SK-N-SH treated with all-trans-retinoic acid at 6 μM for 48 hours (cell line): ENCODE measurements around the gene AQP5.

ENCODE experiments used
- ATAC-seq: fragments of 200-7000 bp; cut with Tn5 transposase; 3 replicates; pipeline ENCODE4 v1.9.1; 2020; ENCODE audit warnings: mild to moderate bottlenecking, moderate library complexity
- ARNTL ChIP-seq: fragments of 450-650 bp; formaldehyde crosslinking; IDR thresholded peaks from 2 replicates; pipeline ENCODE4 v1.5.0; 2020; ENCODE audit warnings: low read depth, mild to moderate bottlenecking, moderate library complexity, borderline replicate concordance
- BACH2 ChIP-seq: fragments of 250-450 bp; sonication (Bioruptor Pico); IDR thresholded peaks from 2 replicates; pipeline ENCODE4 v1.9.0; 2021; ENCODE audit warnings: mild to moderate bottlenecking, borderline replicate concordance
- CSDC2 ChIP-seq: fragments of 250-450 bp; sonication (Bioruptor Pico); IDR thresholded peaks from 2 replicates; pipeline ENCODE4 v1.5.0; 2020; ENCODE audit warnings: mild to moderate bottlenecking, moderate library complexity
- ESRRG ChIP-seq: fragments of 250-450 bp; sonication (Bioruptor Pico); IDR thresholded peaks from 2 replicates; pipeline ENCODE4 v1.6.1; 2021; ENCODE audit warnings: mild to moderate bottlenecking
- GLIS3 ChIP-seq: fragments of 250-450 bp; sonication (Bioruptor Pico); IDR thresholded peaks from 2 replicates; pipeline ENCODE4 v1.5.0; 2020; ENCODE audit warnings: mild to moderate bottlenecking, moderate library complexity
- ISL1 ChIP-seq: fragments of 250-450 bp; sonication (Bioruptor Pico); IDR thresholded peaks from 2 replicates; pipeline ENCODE4 v2.1.2; 2022; ENCODE audit warnings: mild to moderate bottlenecking, moderate library complexity
- OSR1 ChIP-seq: fragments of 250-450 bp; sonication (Bioruptor Pico); IDR thresholded peaks from 2 replicates; pipeline ENCODE4 v1.8.0; 2022; ENCODE audit warnings: moderate library complexity, mild to moderate bottlenecking, inconsistent platforms
- PPARA ChIP-seq: fragments of 250-450 bp; sonication (Bioruptor Pico); IDR thresholded peaks from 2 replicates; pipeline ENCODE4 v1.5.0; 2020; ENCODE audit warnings: mild to moderate bottlenecking, borderline replicate concordance
- RARB ChIP-seq: fragments of 250-450 bp; sonication (Bioruptor Pico); IDR thresholded peaks from 2 replicates; pipeline ENCODE4 v1.8.0; 2021; ENCODE audit warnings: mild to moderate bottlenecking, moderate library complexity
- TCF4 ChIP-seq: fragments of 250-450 bp; sonication (Bioruptor Pico); IDR thresholded peaks from 2 replicates; pipeline ENCODE4 v1.8.0; 2021; ENCODE audit warnings: mild to moderate bottlenecking, moderate library complexity, borderline replicate concordance
- TOX ChIP-seq: fragments of 250-450 bp; sonication (Bioruptor Pico); IDR thresholded peaks from 2 replicates; pipeline ENCODE4 v1.8.0; 2021; ENCODE audit warnings: mild to moderate bottlenecking, moderate library complexity, borderline replicate concordance
- ZC3H10 ChIP-seq: fragments of 250-450 bp; sonication (Bioruptor Pico); IDR thresholded peaks from 2 replicates; pipeline ENCODE4 v1.5.1; 2021; ENCODE audit warnings: mild to moderate bottlenecking, moderate library complexity
- ZFP3 ChIP-seq: fragments of 250-450 bp; sonication (Bioruptor Pico); IDR thresholded peaks from 2 replicates; pipeline ENCODE4 v1.5.0; 2020; ENCODE audit warnings: mild to moderate bottlenecking, moderate library complexity
- ZFP30 ChIP-seq: fragments of 450-650 bp; formaldehyde crosslinking; IDR thresholded peaks from 2 replicates; pipeline ENCODE4 v1.5.0; 2022; ENCODE audit warnings: mild to moderate bottlenecking, moderate library complexity
- ZNF565 ChIP-seq: fragments of 450-650 bp; formaldehyde crosslinking; conservative IDR thresholded peaks from 2 replicates; pipeline ENCODE4 v1.5.0; 2020; ENCODE audit warnings: low read depth, mild to moderate bottlenecking, moderate library complexity
- ZNF70 ChIP-seq: fragments of 450-650 bp; formaldehyde crosslinking; IDR thresholded peaks from 2 replicates; pipeline ENCODE4 v1.5.0; 2020; ENCODE audit warnings: mild to moderate bottlenecking, moderate library complexity
- ZNF8 ChIP-seq: fragments of 450-650 bp; formaldehyde crosslinking; IDR thresholded peaks from 2 replicates; pipeline ENCODE4 v1.5.0; 2020; ENCODE audit warnings: mild to moderate bottlenecking, moderate library complexity
- TF ChIP-seq, protein P1 (sequence below): fragments of 250-450 bp; sonication (Bioruptor Pico); IDR thresholded peaks from 2 replicates; pipeline ENCODE4 v1.5.1; 2020; ENCODE audit warnings: low read depth, mild to moderate bottlenecking, moderate library complexity
- TF ChIP-seq, protein P2 (sequence below): fragments of 250-450 bp; sonication (Bioruptor Pico); IDR thresholded peaks from 2 replicates; pipeline ENCODE4 v1.8.0; 2020; ENCODE audit warnings: mild to moderate bottlenecking, moderate library complexity, borderline replicate concordance
- TF ChIP-seq, protein P3 (sequence below): fragments of 250-450 bp; sonication (Bioruptor Pico); IDR thresholded peaks from 2 replicates; pipeline ENCODE4 v1.5.1; 2021; ENCODE audit warnings: mild to moderate bottlenecking, moderate library complexity
- TF ChIP-seq, protein P4 (sequence below): fragments of 250-450 bp; sonication (Bioruptor Pico); IDR thresholded peaks from 2 replicates; pipeline ENCODE4 v1.8.0; 2021; ENCODE audit warnings: low read depth, mild to moderate bottlenecking, moderate library complexity, borderline replicate concordance
- TF ChIP-seq, protein P5 (sequence below): fragments of 250-450 bp; sonication (Bioruptor Pico); IDR thresholded peaks from 2 replicates; pipeline ENCODE4 v1.5.0; 2020; ENCODE audit warnings: mild to moderate bottlenecking, moderate library complexity

AQP5 gene

DNA sequence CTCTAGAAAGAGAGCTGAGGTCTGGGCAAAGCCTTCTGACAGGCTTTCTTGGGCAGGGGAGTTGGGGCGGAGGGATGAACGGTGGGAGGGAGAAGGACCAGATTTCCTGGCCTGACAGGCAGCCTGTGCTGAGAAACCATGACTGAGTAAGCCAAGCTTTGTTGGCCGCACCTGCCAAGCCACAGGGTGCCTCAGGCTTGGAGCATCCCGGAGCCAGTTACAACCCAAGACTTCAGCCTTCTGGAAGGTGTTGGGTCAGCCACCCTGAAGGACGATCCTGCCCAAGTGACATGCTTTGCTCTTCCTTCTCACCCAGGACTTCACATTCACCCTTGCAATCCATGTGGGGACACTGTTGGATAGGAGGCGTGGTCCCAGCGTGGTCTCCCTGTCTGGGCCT is 32.1 kb upstream of the AQP5 start:
- TF ChIP-seq ZNF8 (no peak), ZFP30 (CRISPR knock-in tag) (no peak), OSR1 (CRISPR knock-in tag) (no peak), PPARA (CRISPR knock-in tag) (no peak), RARB (CRISPR knock-in tag) (no peak), ISL1 (CRISPR knock-in tag) (no peak), ZFP3 (no peak), ZNF70 (CRISPR knock-in tag) (no peak), ZNF565 (CRISPR knock-in tag) (no peak), BACH2 (CRISPR knock-in tag) (no peak)
- TF ChIP-seq, protein P1, sequence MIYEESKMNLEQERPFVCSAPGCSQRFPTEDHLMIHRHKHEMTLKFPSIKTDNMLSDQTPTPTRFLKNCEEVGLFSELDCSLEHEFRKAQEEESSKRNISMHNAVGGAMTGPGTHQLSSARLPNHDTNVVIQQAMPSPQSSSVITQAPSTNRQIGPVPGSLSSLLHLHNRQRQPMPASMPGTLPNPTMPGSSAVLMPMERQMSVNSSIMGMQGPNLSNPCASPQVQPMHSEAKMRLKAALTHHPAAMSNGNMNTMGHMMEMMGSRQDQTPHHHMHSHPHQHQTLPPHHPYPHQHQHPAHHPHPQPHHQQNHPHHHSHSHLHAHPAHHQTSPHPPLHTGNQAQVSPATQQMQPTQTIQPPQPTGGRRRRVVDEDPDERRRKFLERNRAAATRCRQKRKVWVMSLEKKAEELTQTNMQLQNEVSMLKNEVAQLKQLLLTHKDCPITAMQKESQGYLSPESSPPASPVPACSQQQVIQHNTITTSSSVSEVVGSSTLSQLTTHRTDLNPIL, result no peak
- TF ChIP-seq, protein P2, sequence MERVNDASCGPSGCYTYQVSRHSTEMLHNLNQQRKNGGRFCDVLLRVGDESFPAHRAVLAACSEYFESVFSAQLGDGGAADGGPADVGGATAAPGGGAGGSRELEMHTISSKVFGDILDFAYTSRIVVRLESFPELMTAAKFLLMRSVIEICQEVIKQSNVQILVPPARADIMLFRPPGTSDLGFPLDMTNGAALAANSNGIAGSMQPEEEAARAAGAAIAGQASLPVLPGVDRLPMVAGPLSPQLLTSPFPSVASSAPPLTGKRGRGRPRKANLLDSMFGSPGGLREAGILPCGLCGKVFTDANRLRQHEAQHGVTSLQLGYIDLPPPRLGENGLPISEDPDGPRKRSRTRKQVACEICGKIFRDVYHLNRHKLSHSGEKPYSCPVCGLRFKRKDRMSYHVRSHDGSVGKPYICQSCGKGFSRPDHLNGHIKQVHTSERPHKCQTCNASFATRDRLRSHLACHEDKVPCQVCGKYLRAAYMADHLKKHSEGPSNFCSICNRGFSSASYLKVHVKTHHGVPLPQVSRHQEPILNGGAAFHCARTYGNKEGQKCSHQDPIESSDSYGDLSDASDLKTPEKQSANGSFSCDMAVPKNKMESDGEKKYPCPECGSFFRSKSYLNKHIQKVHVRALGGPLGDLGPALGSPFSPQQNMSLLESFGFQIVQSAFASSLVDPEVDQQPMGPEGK (CRISPR knock-in tag), result no peak
- TF ChIP-seq, all 23 proteins: peak for 0
- ATAC-seq, result no peak

DNA sequence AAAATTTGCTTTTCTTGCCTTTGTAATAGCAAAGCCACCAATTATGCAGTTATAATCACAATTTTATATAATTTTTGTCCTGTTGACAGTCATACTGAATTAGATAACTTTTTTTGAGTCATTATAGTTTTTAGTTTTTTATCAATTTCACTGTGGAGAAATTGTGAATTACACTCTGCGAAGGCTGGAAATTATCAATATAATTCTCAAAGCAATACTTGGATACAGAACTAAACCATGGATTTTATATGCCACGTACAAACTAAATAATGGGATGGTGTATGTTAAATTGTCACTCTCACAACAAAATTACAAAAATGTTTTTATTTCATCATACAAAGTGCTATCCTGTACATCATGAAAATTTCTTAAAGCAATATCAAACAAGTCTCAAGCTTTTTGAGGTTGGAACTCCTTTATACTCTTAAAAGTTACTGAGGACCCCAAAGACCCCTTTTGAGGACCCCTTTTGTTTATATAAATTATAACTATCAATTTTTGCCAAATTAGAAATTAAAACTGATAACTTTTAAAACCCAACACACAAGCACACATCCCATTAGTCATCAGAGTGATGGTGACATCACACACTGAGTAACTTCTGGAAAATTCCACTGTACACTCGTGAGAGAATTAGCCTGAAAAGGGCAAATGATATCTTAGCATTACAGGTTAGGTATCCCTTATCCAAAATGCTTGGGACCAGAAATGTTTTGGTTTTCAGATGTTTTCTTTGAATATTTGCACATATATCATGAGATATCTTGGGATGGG is 31.0 kb upstream of the AQP5 start:
- ATAC-seq, result peak; percentile 58; the same call in 2 of the 3 replicates
- no peak for TF ChIP-seq ESRRG (CRISPR knock-in tag)
- no peak for TF ChIP-seq CSDC2 (CRISPR knock-in tag)
- TF ChIP-seq ZNF70 (CRISPR knock-in tag), result no peak
- TF ChIP-seq, protein P3, sequence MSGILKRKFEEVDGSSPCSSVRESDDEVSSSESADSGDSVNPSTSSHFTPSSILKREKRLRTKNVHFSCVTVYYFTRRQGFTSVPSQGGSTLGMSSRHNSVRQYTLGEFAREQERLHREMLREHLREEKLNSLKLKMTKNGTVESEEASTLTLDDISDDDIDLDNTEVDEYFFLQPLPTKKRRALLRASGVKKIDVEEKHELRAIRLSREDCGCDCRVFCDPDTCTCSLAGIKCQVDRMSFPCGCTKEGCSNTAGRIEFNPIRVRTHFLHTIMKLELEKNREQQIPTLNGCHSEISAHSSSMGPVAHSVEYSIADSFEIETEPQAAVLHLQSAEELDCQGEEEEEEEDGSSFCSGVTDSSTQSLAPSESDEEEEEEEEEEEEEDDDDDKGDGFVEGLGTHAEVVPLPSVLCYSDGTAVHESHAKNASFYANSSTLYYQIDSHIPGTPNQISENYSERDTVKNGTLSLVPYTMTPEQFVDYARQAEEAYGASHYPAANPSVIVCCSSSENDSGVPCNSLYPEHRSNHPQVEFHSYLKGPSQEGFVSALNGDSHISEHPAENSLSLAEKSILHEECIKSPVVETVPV, result no peak
- TF ChIP-seq OSR1 (CRISPR knock-in tag), result no peak
- TF ChIP-seq ZFP30 (CRISPR knock-in tag), result no peak
- no peak for TF ChIP-seq TOX (CRISPR knock-in tag)
- TF ChIP-seq ZC3H10, result no peak
- TF ChIP-seq, protein P4, sequence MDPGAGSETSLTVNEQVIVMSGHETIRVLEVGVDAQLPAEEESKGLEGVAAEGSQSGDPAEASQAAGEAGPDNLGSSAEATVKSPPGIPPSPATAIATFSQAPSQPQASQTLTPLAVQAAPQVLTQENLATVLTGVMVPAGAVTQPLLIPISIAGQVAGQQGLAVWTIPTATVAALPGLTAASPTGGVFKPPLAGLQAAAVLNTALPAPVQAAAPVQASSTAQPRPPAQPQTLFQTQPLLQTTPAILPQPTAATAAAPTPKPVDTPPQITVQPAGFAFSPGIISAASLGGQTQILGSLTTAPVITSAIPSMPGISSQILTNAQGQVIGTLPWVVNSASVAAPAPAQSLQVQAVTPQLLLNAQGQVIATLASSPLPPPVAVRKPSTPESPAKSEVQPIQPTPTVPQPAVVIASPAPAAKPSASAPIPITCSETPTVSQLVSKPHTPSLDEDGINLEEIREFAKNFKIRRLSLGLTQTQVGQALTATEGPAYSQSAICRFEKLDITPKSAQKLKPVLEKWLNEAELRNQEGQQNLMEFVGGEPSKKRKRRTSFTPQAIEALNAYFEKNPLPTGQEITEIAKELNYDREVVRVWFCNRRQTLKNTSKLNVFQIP (CRISPR knock-in tag), result no peak
- no peak for TF ChIP-seq ZFP3
- no peak for TF ChIP-seq GLIS3 (CRISPR knock-in tag)
- TF ChIP-seq PPARA (CRISPR knock-in tag), result no peak
- no peak for TF ChIP-seq BACH2 (CRISPR knock-in tag)
- no peak for TF ChIP-seq TCF4 (CRISPR knock-in tag)
- TF ChIP-seq ZNF8, result no peak
- TF ChIP-seq ISL1 (CRISPR knock-in tag), result no peak
- no peak for TF ChIP-seq RARB (CRISPR knock-in tag)
- no peak for TF ChIP-seq ARNTL
- TF ChIP-seq, protein P5, sequence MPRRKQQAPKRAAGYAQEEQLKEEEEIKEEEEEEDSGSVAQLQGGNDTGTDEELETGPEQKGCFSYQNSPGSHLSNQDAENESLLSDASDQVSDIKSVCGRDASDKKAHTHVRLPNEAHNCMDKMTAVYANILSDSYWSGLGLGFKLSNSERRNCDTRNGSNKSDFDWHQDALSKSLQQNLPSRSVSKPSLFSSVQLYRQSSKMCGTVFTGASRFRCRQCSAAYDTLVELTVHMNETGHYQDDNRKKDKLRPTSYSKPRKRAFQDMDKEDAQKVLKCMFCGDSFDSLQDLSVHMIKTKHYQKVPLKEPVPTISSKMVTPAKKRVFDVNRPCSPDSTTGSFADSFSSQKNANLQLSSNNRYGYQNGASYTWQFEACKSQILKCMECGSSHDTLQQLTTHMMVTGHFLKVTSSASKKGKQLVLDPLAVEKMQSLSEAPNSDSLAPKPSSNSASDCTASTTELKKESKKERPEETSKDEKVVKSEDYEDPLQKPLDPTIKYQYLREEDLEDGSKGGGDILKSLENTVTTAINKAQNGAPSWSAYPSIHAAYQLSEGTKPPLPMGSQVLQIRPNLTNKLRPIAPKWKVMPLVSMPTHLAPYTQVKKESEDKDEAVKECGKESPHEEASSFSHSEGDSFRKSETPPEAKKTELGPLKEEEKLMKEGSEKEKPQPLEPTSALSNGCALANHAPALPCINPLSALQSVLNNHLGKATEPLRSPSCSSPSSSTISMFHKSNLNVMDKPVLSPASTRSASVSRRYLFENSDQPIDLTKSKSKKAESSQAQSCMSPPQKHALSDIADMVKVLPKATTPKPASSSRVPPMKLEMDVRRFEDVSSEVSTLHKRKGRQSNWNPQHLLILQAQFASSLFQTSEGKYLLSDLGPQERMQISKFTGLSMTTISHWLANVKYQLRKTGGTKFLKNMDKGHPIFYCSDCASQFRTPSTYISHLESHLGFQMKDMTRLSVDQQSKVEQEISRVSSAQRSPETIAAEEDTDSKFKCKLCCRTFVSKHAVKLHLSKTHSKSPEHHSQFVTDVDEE (CRISPR knock-in tag), result no peak
